Kidney (tissue), 14 donors: ENCODE measurements around the gene ACBD6. TPM values are rescaled to one million over a fixed set of nuclear protein-coding genes. Genes with fewer than 3 reads are reported as not detected.
A peak's percentile ranks its signal among the peaks of the same experiment; 100 is the strongest.

ENCODE experiments used
- DNase-seq, 5 donors: peaks; one replicate each; pipeline ENCODE4 v3.0.0-alpha.2; 2013 to 2020
- FAIRE-seq: peaks from 2 replicates; lab custom pipeline; 2012; peaks lifted over from hg19 to GRCh38; lab: Jason Lieb, UNC
- H3K27ac ChIP-seq, 2 donors: one replicate each; pipeline ENCODE4 v1.7.0; 2013; ENCODE audit warnings: low read depth in 2 of 2, low read length in 2 of 2, inconsistent platforms in 1 of 2
- H3K27me3 ChIP-seq: one replicate; pipeline ENCODE4 v1.7.1; 2013; ENCODE audit warnings: low read length, inconsistent platforms; ENCODE audit not compliant: control insufficient read depth, insufficient read depth
- H3K36me3 ChIP-seq, 3 donors: one replicate each; pipeline versions ENCODE4 v1.7.0 to v1.7.1; 2013; ENCODE audit warnings: low read length in 3 of 3, control low read depth in 1 of 3, inconsistent platforms in 1 of 3; ENCODE audit not compliant: insufficient read depth in 3 of 3, control insufficient read depth in 2 of 3
- H3K4me1 ChIP-seq, 3 donors: one replicate each; pipeline versions ENCODE4 v1.7.0 to v1.7.1; 2013; ENCODE audit warnings: low read length in 3 of 3, inconsistent platforms in 1 of 3, low read depth in 1 of 3; ENCODE audit not compliant: control insufficient read depth in 2 of 3, insufficient read depth in 2 of 3
- H3K4me3 ChIP-seq, 3 donors: one replicate each; pipeline versions ENCODE4 v1.7.0 to v1.8.1; 2013; ENCODE audit warnings: low read length in 3 of 3, control low read depth in 1 of 3, inconsistent platforms in 1 of 3
- H3K9ac ChIP-seq, 3 donors: one replicate each; pipeline versions ENCODE4 v1.7.0 to v1.7.1; 2013; ENCODE audit warnings: low read length in 3 of 3, control low read depth in 1 of 3, inconsistent platforms in 1 of 3
- H3K9me3 ChIP-seq, 3 donors: one replicate each; pipeline versions ENCODE4 v1.7.0 to v1.7.1; 2013; ENCODE audit warnings: low read length in 3 of 3, control low read depth in 1 of 3, inconsistent platforms in 1 of 3; ENCODE audit not compliant: control insufficient read depth in 2 of 3, insufficient read depth in 1 of 3
- intact Hi-C: fragments of 100-400 bp; cut with DNase I; formaldehyde crosslinking; loops from one replicate; pipeline ENCODE4 v1.11.1; 2022
- polyA plus RNA-seq: library from polyadenylated mRNA; stranded (reverse); fragments of 350-450 nt; fragmentation: Illumina TruSeq; extraction: RNeasy Lipid Tissue Mini Kit (QIAGEN cat#74804); gene quantifications from one replicate; pipeline ENCODE4 v1.2.3, GENCODE V29; 2014; ENCODE audit warnings: low read depth, low replicate concordance; ENCODE audit not compliant: insufficient read depth
- total RNA-seq: library from RNA; stranded (reverse); fragmentation: NEBNext Ultra II Directional; extraction: Animal tissue kit (Norgen Biotek cat#: 25700); gene quantifications from one replicate; pipeline ENCODE4 v1.2.1, GENCODE V29; 2021
- TF ChIP-seq, protein P1 (sequence below): IDR thresholded peaks from 3 replicates; pipeline ENCODE4 v1.5.1; 2012; ENCODE audit warnings: mild to moderate bottlenecking, moderate library complexity, borderline replicate concordance; ENCODE audit not compliant: insufficient read depth; ENCODE audit errors: extremely low read depth
- donor health status: control.
- donor health status: control.
- donor health status: control.
- donor health status: control.
- donor health status: control.
- donor health status: DM: yes; HTN: yes; CAD: no.
- donor health status: Normal renal cell carcinoma (clear cell type).

The ACBD6 gene
- total and polyA plus RNA-seq, 2 donors from 2014 or later, result 30.9 to 36.4 TPM

DNA sequence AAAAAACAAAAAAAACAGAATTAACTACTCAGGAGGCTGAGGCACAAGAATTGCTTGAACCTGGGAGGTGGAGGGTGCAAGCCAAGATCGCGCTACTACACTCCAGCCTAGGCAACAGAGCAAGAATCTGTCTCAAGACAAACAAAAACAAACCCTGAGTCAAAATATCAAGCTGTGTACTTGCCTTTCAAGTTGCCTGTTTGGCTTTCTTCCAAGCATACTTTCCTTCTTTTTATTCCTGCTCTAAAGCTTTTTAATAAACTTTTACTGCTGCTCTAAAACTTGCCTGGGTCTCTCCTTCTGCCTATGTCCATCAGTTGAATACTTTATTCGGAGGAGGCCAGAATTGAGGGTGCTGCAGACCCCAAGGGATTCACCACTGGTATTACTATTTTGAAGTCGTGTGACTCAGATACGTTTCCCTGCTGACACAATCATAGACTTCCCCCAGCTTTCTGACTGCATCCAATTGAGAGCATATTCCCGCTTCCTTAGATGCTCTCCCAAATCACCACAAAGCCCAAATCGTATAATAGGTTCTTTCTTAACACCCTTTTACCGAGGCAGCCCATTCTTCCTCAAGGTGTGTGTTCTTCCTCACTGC lies 3.5 kb upstream of the ACBD6 start:
- TF ChIP-seq, protein P1, sequence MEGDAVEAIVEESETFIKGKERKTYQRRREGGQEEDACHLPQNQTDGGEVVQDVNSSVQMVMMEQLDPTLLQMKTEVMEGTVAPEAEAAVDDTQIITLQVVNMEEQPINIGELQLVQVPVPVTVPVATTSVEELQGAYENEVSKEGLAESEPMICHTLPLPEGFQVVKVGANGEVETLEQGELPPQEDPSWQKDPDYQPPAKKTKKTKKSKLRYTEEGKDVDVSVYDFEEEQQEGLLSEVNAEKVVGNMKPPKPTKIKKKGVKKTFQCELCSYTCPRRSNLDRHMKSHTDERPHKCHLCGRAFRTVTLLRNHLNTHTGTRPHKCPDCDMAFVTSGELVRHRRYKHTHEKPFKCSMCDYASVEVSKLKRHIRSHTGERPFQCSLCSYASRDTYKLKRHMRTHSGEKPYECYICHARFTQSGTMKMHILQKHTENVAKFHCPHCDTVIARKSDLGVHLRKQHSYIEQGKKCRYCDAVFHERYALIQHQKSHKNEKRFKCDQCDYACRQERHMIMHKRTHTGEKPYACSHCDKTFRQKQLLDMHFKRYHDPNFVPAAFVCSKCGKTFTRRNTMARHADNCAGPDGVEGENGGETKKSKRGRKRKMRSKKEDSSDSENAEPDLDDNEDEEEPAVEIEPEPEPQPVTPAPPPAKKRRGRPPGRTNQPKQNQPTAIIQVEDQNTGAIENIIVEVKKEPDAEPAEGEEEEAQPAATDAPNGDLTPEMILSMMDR, result no peak
- intact Hi-C loops, result no loop called here
- no peak for FAIRE-seq

DNA sequence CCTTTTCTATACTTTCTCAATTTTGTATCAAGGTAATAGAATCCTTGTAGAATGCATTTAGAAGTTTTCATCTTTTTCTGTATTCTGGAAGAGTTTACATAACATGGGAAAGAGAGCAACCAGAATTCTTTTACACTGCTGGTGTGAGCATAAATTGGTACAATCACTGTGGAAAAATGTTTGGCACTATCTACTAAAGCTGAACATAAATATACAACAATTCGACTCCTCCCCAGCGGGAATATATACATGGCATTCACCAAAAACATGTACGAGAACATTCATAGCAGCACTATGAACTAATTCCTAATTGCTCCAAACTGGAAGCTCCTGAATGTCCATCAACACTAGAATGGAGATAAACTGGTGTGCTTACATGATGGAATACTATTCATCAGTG lies 1.8 kb upstream of the ACBD6 start:
- FAIRE-seq (no peak), DNase-seq (no peak)
- H3K27ac ChIP-seq, result no peak overlapping the region
- H3K36me3 ChIP-seq, result no peaks in the 10 kb centered on the region
- intact Hi-C loops, result no loop called here
- peaks cover 3 to 7% (median 5%) of the 10 kb centered on the region in 3 donors for H3K4me1 ChIP-seq
- no peaks in the 10 kb centered on the region for H3K9me3 ChIP-seq
- no peak overlapping the region for H3K9ac ChIP-seq
- TF ChIP-seq, protein P1, result no peak
- H3K4me3 ChIP-seq, result no peak overlapping the region
- H3K27me3 ChIP-seq, result no peaks in the 10 kb centered on the region

More for the DNA sequence above, 3.5 kb upstream of the ACBD6 start:
- no peak overlapping the region for H3K27ac ChIP-seq
- no peak overlapping the region for H3K4me3 ChIP-seq
- peaks cover 0 to 7% (median 5%) of the 10 kb centered on the region in 3 donors for H3K4me1 ChIP-seq
- DNase-seq, result peak in 1 of 5 donors; percentile 33
- no peaks in the 10 kb centered on the region for H3K9me3 ChIP-seq
- no peaks in the 10 kb centered on the region for H3K36me3 ChIP-seq
- no peaks in the 10 kb centered on the region for H3K27me3 ChIP-seq
- no peak overlapping the region for H3K9ac ChIP-seq

DNA sequence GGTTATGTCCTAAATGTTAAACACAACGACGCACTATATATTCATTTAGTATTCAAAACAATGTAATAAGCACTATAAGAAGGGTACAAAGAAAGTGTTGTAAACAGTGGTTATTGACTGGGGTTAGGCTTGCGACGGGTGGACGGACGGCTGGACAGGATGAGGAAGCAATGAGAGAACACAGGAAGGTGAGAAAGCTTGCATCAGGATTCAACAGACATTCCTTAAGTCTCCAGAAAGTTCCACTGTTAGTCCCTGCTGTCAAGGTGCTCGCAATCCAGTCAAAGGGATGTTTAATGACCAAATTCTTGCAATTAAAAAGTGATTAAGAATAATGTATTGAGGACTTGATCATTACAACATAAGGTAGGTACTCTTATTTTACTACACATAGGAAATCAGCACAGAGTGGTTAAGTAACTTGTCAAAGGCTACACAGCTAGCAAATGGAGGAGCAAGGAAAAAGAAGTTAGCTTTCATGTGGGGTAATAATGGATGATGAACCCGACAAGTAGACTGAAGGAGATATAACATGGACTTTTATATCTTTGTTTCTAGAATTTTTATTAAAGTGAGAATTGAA lies 994 bp upstream of the ACBD6 start:
- no peaks in the 10 kb centered on the region for H3K27me3 ChIP-seq
- intact Hi-C loops, result no loop called here
- no peaks in the 10 kb centered on the region for H3K9me3 ChIP-seq
- peaks cover 3 to 7% (median 5%) of the 10 kb centered on the region in 3 donors for H3K4me1 ChIP-seq
- H3K4me3 ChIP-seq, result peak overlapping the region; percentile 86 to 97 (median 94)
- TF ChIP-seq, protein P1, result no peak
- FAIRE-seq (no peak), DNase-seq (no peak)
- H3K36me3 ChIP-seq, result no peaks in the 10 kb centered on the region
- peak overlapping the region in 1 of 2 donors; percentile 92 for H3K27ac ChIP-seq
- H3K9ac ChIP-seq, result peak overlapping the region; percentile 20 to 94 (median 85)
